Measurements from ENCODE around the gene PCDHA7.
A peak's percentile ranks its signal among the peaks of the same experiment; 100 is the strongest.

DNA sequence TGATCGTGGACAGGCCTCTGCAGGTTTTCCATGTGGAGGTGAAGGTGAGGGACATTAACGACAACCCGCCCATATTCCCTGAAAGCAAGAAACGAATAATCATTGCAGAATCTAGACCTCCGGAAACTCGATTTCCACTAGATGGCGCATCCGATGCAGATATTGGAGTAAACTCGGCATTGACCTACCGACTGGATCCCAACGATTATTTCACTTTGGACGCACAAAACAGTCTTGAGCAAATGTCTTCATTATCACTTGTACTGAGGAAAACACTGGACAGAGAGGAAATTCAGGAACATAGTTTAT, 48.5 kb downstream of the PCDHA7 start:
- TF ChIP-seq, protein P1, sequence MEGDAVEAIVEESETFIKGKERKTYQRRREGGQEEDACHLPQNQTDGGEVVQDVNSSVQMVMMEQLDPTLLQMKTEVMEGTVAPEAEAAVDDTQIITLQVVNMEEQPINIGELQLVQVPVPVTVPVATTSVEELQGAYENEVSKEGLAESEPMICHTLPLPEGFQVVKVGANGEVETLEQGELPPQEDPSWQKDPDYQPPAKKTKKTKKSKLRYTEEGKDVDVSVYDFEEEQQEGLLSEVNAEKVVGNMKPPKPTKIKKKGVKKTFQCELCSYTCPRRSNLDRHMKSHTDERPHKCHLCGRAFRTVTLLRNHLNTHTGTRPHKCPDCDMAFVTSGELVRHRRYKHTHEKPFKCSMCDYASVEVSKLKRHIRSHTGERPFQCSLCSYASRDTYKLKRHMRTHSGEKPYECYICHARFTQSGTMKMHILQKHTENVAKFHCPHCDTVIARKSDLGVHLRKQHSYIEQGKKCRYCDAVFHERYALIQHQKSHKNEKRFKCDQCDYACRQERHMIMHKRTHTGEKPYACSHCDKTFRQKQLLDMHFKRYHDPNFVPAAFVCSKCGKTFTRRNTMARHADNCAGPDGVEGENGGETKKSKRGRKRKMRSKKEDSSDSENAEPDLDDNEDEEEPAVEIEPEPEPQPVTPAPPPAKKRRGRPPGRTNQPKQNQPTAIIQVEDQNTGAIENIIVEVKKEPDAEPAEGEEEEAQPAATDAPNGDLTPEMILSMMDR (IDR thresholded peaks at IDR 0.05): peak; percentile 24 to 51 (median 41)
- no peak for TF ChIP-seq EP300 (IDR thresholded peaks at IDR 0.05)

Data from esophagus muscularis mucosa (tissue), 3 donors.